H1 (cell line): ENCODE measurements around the gene RNF208. TPM values are rescaled to one million over a fixed set of nuclear protein-coding genes. Genes with fewer than 3 reads are reported as not detected.

Source experiments
- CTCF ChIA-PET: fragments of 300-600 bp; sonication (Branson Sonifier 250); formaldehyde crosslinking; loops from one replicate; lab custom pipeline; 2021; ENCODE audit not compliant: partially characterized antibody; lab: Charles Lee
- POLR2A ChIA-PET: fragments of 300-600 bp; sonication (Branson Sonifier 250); formaldehyde crosslinking; loops from one replicate; lab custom pipeline; 2021; ENCODE audit warnings: inconsistent platforms; ENCODE audit not compliant: partially characterized antibody; lab: Charles Lee
- DNase-seq, 2 experiments: peaks; one replicate each; pipeline versions ENCODE4 v3.0.0 to v3.0.0-alpha.2; 2010 to 2022; ENCODE audit warnings: low spot score in 2 of 2, low read depth in 1 of 2, mixed read lengths in 1 of 2
- FAIRE-seq: peaks from 2 replicates; lab custom pipeline; 2011; peaks lifted over from hg19 to GRCh38; lab: Jason Lieb, UNC
- H2AFZ ChIP-seq: 2 replicates; pipeline ENCODE4 v1.8.1; 2012; ENCODE audit warnings: low read length, inconsistent platforms
- H2AK5ac ChIP-seq: 2 replicates; pipeline ENCODE4 v1.6.1; 2013; ENCODE audit warnings: low read depth, low read length
- H2BK120ac ChIP-seq: replicated peaks from 2 replicates; pipeline ENCODE3; 2013; ENCODE audit warnings: low read depth, low read length, inconsistent platforms
- H2BK12ac ChIP-seq: 2 replicates; pipeline ENCODE4 v1.6.1; 2013; ENCODE audit warnings: low read depth, low read length
- H2BK15ac ChIP-seq: 2 replicates; pipeline ENCODE4 v1.6.1; 2013; ENCODE audit warnings: low read length
- H2BK20ac ChIP-seq: 2 replicates; pipeline ENCODE4 v1.6.1; 2013; ENCODE audit warnings: low read length
- H2BK5ac ChIP-seq: 2 replicates; pipeline ENCODE4 v1.6.1; 2013; ENCODE audit warnings: low read depth, low read length
- H3K14ac ChIP-seq: 2 replicates; pipeline ENCODE4 v1.6.1; 2013; ENCODE audit warnings: inconsistent platforms; ENCODE audit not compliant: insufficient read length
- H3K18ac ChIP-seq: 2 replicates; pipeline ENCODE4 v1.6.1; 2013; ENCODE audit warnings: low read length; ENCODE audit errors: extremely low read depth
- H3K23ac ChIP-seq: 2 replicates; pipeline ENCODE4 v1.6.1; 2013; ENCODE audit warnings: inconsistent platforms; ENCODE audit not compliant: insufficient read length
- H3K23me2 ChIP-seq: 2 replicates; pipeline ENCODE4 v1.6.1; 2013; ENCODE audit warnings: low read depth, low read length
- H3K27ac ChIP-seq: 2 replicates; pipeline ENCODE4 v1.6.1; 2011; ENCODE audit warnings: low read depth, low read length, inconsistent platforms
- H3K27me3 ChIP-seq, 4 experiments: replicated peaks in 1 of 4; 1 replicate in 1 of 4; 2 replicates in 3 of 4; pipeline versions ENCODE4 v1.6.1 to v1.8.1; 2011 to 2013; ENCODE audit warnings: low read length in 3 of 4, mild to moderate bottlenecking in 3 of 4, inconsistent platforms in 2 of 4, mixed read lengths in 2 of 4, moderate library complexity in 1 of 4; ENCODE audit not compliant: control insufficient read depth in 3 of 4, insufficient read depth in 3 of 4; ENCODE audit errors: extremely low read depth in 1 of 4
- H3K36me3 ChIP-seq, 4 experiments: 2 replicates each; pipeline versions ENCODE4 v1.6.1 to v1.8.1; 2011 to 2013; ENCODE audit warnings: mild to moderate bottlenecking in 4 of 4, low read length in 3 of 4, moderate library complexity in 2 of 4, control low read depth in 1 of 4, inconsistent platforms in 1 of 4; ENCODE audit not compliant: insufficient read depth in 4 of 4, control insufficient read depth in 2 of 4
- H3K4ac ChIP-seq: replicated peaks from 2 replicates; pipeline ENCODE3; 2013; ENCODE audit warnings: low read length, low read depth, mixed read lengths, inconsistent platforms; ENCODE audit not compliant: insufficient read length
- H3K4me1 ChIP-seq, 4 experiments: replicated peaks in 1 of 4; 1 replicate in 1 of 4; 2 replicates in 3 of 4; pipeline versions ENCODE4 v1.6.1 to v1.8.1; 2011 to 2013; ENCODE audit warnings: low read length in 3 of 4, inconsistent platforms in 2 of 4, mixed read lengths in 1 of 4; ENCODE audit not compliant: insufficient read depth in 4 of 4, control insufficient read depth in 3 of 4
- H3K4me2 ChIP-seq, 2 experiments: 2 replicates each; pipeline versions ENCODE4 v1.6.1 to v1.8.1; 2011 to 2013; ENCODE audit warnings: low read depth in 2 of 2, low read length in 2 of 2, control low read depth in 1 of 2, inconsistent platforms in 1 of 2, mild to moderate bottlenecking in 1 of 2; ENCODE audit not compliant: insufficient read depth in 1 of 2
- H3K4me3 ChIP-seq, 4 experiments: fragments of 200-600, 300-600 bp in 1 of 4; sonication (generic), shearing (Covaris generic), sonication (Bioruptor Twin) in 1 of 4; 2 replicates each; pipeline versions ENCODE4 v1.5.1 to v1.8.1; 2011 to 2016; ENCODE audit warnings: low read length in 4 of 4, low read depth in 3 of 4, control low read depth in 2 of 4, inconsistent platforms in 2 of 4, mild to moderate bottlenecking in 2 of 4, mixed read lengths in 1 of 4, moderate library complexity in 1 of 4; ENCODE audit not compliant: insufficient read depth in 2 of 4; ENCODE audit errors: extremely low read depth in 1 of 4
- H3K56ac ChIP-seq: replicated peaks from 2 replicates; pipeline ENCODE3; 2013; ENCODE audit warnings: low read depth, mild to moderate bottlenecking, mixed read lengths, low read length, inconsistent platforms; ENCODE audit not compliant: insufficient read length
- H3K79me1 ChIP-seq: 2 replicates; pipeline ENCODE4 v1.6.1; 2013; ENCODE audit warnings: low read depth, low read length, control low read depth
- H3K79me2 ChIP-seq, 2 experiments: 2 replicates each; pipeline versions ENCODE4 v1.6.1 to v1.8.1; 2012 to 2013; ENCODE audit warnings: low read length in 2 of 2, mild to moderate bottlenecking in 2 of 2, inconsistent platforms in 1 of 2; ENCODE audit not compliant: insufficient read depth in 2 of 2, control insufficient read depth in 1 of 2
- H3K9ac ChIP-seq, 4 experiments: replicated peaks in 1 of 4; 1 replicate in 1 of 4; 2 replicates in 3 of 4; pipeline versions ENCODE4 v1.6.1 to v1.8.1; 2011 to 2013; ENCODE audit warnings: low read depth in 3 of 4, low read length in 3 of 4, control low read depth in 2 of 4, mild to moderate bottlenecking in 2 of 4, moderate library complexity in 2 of 4, inconsistent platforms in 1 of 4; ENCODE audit errors: extremely low read depth in 1 of 4
- H3K9me3 ChIP-seq, 2 experiments: 2 replicates each; pipeline versions ENCODE4 v1.6.1 to v1.8.1; 2012 to 2013; ENCODE audit warnings: mild to moderate bottlenecking in 2 of 2, moderate library complexity in 2 of 2, control low read depth in 1 of 2, inconsistent platforms in 1 of 2, low read depth in 1 of 2, low read length in 1 of 2, mixed read lengths in 1 of 2; ENCODE audit not compliant: insufficient read depth in 2 of 2
- H4K20me1 ChIP-seq, 2 experiments: replicated peaks in 1 of 2; 2 replicates each; pipeline versions ENCODE3 to v1.8.1; 2011 to 2013; ENCODE audit warnings: inconsistent platforms in 2 of 2, low read length in 2 of 2, mild to moderate bottlenecking in 1 of 2; ENCODE audit not compliant: insufficient read depth in 2 of 2, control insufficient read depth in 1 of 2
- H4K5ac ChIP-seq: 2 replicates; pipeline ENCODE4 v1.6.1; 2013; ENCODE audit warnings: low read length, low read depth, mixed read lengths, inconsistent platforms; ENCODE audit not compliant: insufficient read length
- H4K8ac ChIP-seq: 2 replicates; pipeline ENCODE4 v1.8.0; 2013; ENCODE audit warnings: mild to moderate bottlenecking, moderate library complexity, low read length, inconsistent platforms; ENCODE audit not compliant: insufficient read depth; ENCODE audit errors: extremely low read depth
- H4K91ac ChIP-seq: replicated peaks from 2 replicates; pipeline ENCODE3; 2013; ENCODE audit warnings: low read length, mixed read lengths, inconsistent platforms; ENCODE audit not compliant: insufficient read length
- POLR2A ChIP-seq, 2 experiments: IDR thresholded peaks; 1 replicate in 1 of 2; 2 replicates in 1 of 2; pipeline ENCODE4 v1.6.1; 2011; ENCODE audit warnings: low read depth in 2 of 2, low read length in 2 of 2, mild to moderate bottlenecking in 2 of 2; ENCODE audit errors: control extremely low read depth in 1 of 2
- WGBS, 2 experiments: shearing (Covaris generic) in 1 of 2; methylation state at CpG; one replicate each; pipeline versions ENCODE4 v1.1.6 to v1.1.7; 2013 to 2015; ENCODE audit warnings: low lambda C conversion rate in 2 of 2, mixed read lengths in 2 of 2, inconsistent platforms in 1 of 2, low coverage in 1 of 2, missing lambda C conversion rate in 1 of 2; ENCODE audit not compliant: insufficient replicate concordance in 2 of 2, insufficient coverage in 1 of 2, insufficient read length in 1 of 2; ENCODE audit errors: extremely low coverage in 1 of 2, missing lambda C conversion rate in 1 of 2; 5-methylcytosine and 5-hydroxymethylcytosine counted together
- polyA plus RNA-seq, 7 experiments: library from polyadenylated mRNA; depleted of rRNA in 3 of 7; stranded (reverse) in 5 of 7; unstranded in 2 of 7; fragments of >200 nt in 5 of 7; fragments of 200-250 nt in 2 of 7; gene quantifications; 1 replicate in 5 of 7; 2 replicates in 1 of 7; 4 replicates in 1 of 7; pipeline versions ENCODE4 v1.2.1 to v1.2.3, GENCODE V29; 2011 to 2013; ENCODE audit warnings: missing spikeins in 2 of 7, mixed read lengths in 2 of 7
- total RNA-seq: library from RNA; stranded (reverse); fragmentation: NEBNext Ultra II Directional; extraction: Animal tissue kit (Norgen Biotek cat#: 25700); gene quantifications from 2 replicates; pipeline ENCODE4 v1.2.1, GENCODE V29; 2021
- TF ChIP-seq, protein P1 (sequence below): IDR thresholded peaks from 2 replicates; pipeline ENCODE4 v1.6.1; 2012; ENCODE audit warnings: inconsistent platforms

Gene RNF208
- total and polyA plus RNA-seq, 2 of the 8 experiments (the other 6 are each of a cell fraction or from before 2014, with no cell fraction given), result 2.7 to 7.7 TPM

GRCh38 chr9:137253717-137254623 is 31.9 kb upstream of the RNF208 start:
- Histone ChIP-seq H3K4me1 (peaks cover 0 to 21% (median 16%) of the 10 kb centered on the region in 4 experiments; a peak in 5 of 7 replicates), H2BK120ac (no peak overlapping the region), H4K5ac (no peak overlapping the region), H2BK20ac (no peak overlapping the region), H2BK15ac (no peak overlapping the region), H3K79me2 (peaks cover 0 to 13% of the 10 kb centered on the region in 2 experiments; a peak in 2 of 4 replicates), H3K27me3 (peaks cover 0 to 7% (median 0%) of the 10 kb centered on the region in 4 experiments; a peak in 3 of 7 replicates), H3K18ac (peak overlapping the region; percentile 48), H2AFZ (no peak overlapping the region), H3K9me3 (no peaks in the 10 kb centered on the region), H4K8ac (peak overlapping the region; percentile 54; the same call in 1 of the 2 replicates), H2BK5ac (peak overlapping the region; percentile 16; the same call in 1 of the 2 replicates), H3K4me2 (peak overlapping the region; percentile 90 to 100), H3K23ac (no peak overlapping the region), H2AK5ac (peak overlapping the region; percentile 39; the same call in 1 of the 2 replicates), H3K23me2 (peaks cover 14% of the 10 kb centered on the region; the same call in 1 of the 2 replicates), H3K36me3 (peaks cover 1 to 13% (median 9%) of the 10 kb centered on the region in 4 experiments; a peak in 6 of 8 replicates), H4K20me1 (peaks cover 0 to 5% of the 10 kb centered on the region in 2 experiments), H3K4ac (peak overlapping the region; percentile 75), H3K79me1 (peaks cover 9% of the 10 kb centered on the region), H3K14ac (no peak overlapping the region)
- ChIA-PET CTCF (interaction anchor here (0.6 to 2.5 kb wide), 20 partner anchors 9 to 225 kb away, joined by 3 to 28 read pairs (median 4); partner anchors contain the start of genes RNF224, SSNA1, TOR4A and TUBB4B), POLR2A (interaction anchor here (0.9 to 69.9 kb wide), 4 partner anchors 3 to 116 kb away, joined by 3 to 1462 read pairs (median 734); partner anchors contain the start of genes CYSRT1, NDOR1, NELFB and RNF208)
- FAIRE-seq (no peak), DNase-seq (no peak)
- WGBS, 2 experiments, result 81% methylated on average over 17 of the region's 21 CpGs; no CpG with 5 or more reads in 1 of the 2 experiments
- TF ChIP-seq, protein P1, sequence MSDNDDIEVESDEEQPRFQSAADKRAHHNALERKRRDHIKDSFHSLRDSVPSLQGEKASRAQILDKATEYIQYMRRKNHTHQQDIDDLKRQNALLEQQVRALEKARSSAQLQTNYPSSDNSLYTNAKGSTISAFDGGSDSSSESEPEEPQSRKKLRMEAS, result 0 out of 2 replicates have a peak, but pooled peaks have one; percentile 12
- no peak for TF ChIP-seq POLR2A (IDR thresholded peaks at IDR 0.05; ENCODE audit: control extremely low read depth in 1 of 2, low read depth in 2 of 2, low read length in 2 of 2)
- TF ChIP-seq, all 59 proteins: peak for 1
- peak overlapping the region; percentile 57 for H4K91ac ChIP-seq
- peak overlapping the region; percentile 68; the same call in 1 of the 2 replicates for H2BK12ac ChIP-seq
- H3K9ac ChIP-seq, result peak overlapping the region in 1 of 4 experiments; percentile 47; a peak in 1 of 7 replicates
- no peak overlapping the region for H3K27ac ChIP-seq
- no peak overlapping the region for H3K56ac ChIP-seq
- H3K4me3 ChIP-seq, result peak overlapping the region; percentile 52 to 100 (median 88)
